Measurements from ENCODE around the gene MCCC1. TPM values are rescaled to one million over a fixed set of nuclear protein-coding genes. Genes with fewer than 3 reads are reported as not detected.

The MCCC1 gene
- total RNA-seq, 4 donors from 2014 or later = 11.5 to 24.5 (median 20.6) TPM

- no peaks in the 10 kb centered on the region for H3K36me3 ChIP-seq
- no peaks in the 10 kb centered on the region for H3K27me3 ChIP-seq
- intact Hi-C loops (cut with DNase I; ENCODE audit: low total_unique reads) = no loop called here
- TF ChIP-seq, protein P1, sequence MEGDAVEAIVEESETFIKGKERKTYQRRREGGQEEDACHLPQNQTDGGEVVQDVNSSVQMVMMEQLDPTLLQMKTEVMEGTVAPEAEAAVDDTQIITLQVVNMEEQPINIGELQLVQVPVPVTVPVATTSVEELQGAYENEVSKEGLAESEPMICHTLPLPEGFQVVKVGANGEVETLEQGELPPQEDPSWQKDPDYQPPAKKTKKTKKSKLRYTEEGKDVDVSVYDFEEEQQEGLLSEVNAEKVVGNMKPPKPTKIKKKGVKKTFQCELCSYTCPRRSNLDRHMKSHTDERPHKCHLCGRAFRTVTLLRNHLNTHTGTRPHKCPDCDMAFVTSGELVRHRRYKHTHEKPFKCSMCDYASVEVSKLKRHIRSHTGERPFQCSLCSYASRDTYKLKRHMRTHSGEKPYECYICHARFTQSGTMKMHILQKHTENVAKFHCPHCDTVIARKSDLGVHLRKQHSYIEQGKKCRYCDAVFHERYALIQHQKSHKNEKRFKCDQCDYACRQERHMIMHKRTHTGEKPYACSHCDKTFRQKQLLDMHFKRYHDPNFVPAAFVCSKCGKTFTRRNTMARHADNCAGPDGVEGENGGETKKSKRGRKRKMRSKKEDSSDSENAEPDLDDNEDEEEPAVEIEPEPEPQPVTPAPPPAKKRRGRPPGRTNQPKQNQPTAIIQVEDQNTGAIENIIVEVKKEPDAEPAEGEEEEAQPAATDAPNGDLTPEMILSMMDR (IDR thresholded peaks at IDR 0.05 in 4 of 5, conservative IDR thresholded peaks at IDR 0.05 in 1 of 5) = no peak
- TF ChIP-seq POLR2A (IDR thresholded peaks at IDR 0.05) = no peak
- no peaks in the 10 kb centered on the region for H3K9me3 ChIP-seq
- H3K4me1 ChIP-seq = no peaks in the 10 kb centered on the region
- H3K4me3 ChIP-seq = no peak overlapping the region
- in situ Hi-C loops (cut with MboI; ENCODE audit: low sequenced_read_pairs in 4 of 4) = loop anchor here in 1 of 4 donors (25.0 kb wide), 1 partner anchor 627 kb away; no protein-coding TSS in a partner anchor
- DNase-seq (no peak), ATAC-seq (no peak)
- H3K27ac ChIP-seq = no peak overlapping the region
Measured at GRCh38 chr3:183134844-183135243, 35.5 kb upstream of the MCCC1 start.

GRCh38 chr3:183132409-183132808 lies 33.1 kb upstream of the MCCC1 start:
- intact Hi-C loops (cut with DNase I; ENCODE audit: low total_unique reads) (no loop called here), in situ Hi-C loops (cut with MboI; ENCODE audit: low sequenced_read_pairs in 4 of 4) (loop anchor here in 1 of 4 donors (25.0 kb wide), 1 partner anchor 630 kb away; no protein-coding TSS in a partner anchor)
- no peak overlapping the region for H3K27ac ChIP-seq
- no peaks in the 10 kb centered on the region for H3K4me1 ChIP-seq
- H3K36me3 ChIP-seq = no peaks in the 10 kb centered on the region
- ATAC-seq = no peak
- no peaks in the 10 kb centered on the region for H3K27me3 ChIP-seq
- DNase-seq = no peak
- no peaks in the 10 kb centered on the region for H3K9me3 ChIP-seq
- TF ChIP-seq, protein P1 (IDR thresholded peaks at IDR 0.05 in 4 of 5, conservative IDR thresholded peaks at IDR 0.05 in 1 of 5) = no peak
- TF ChIP-seq POLR2A (IDR thresholded peaks at IDR 0.05) = no peak
- no peak overlapping the region for H3K4me3 ChIP-seq

DNA sequence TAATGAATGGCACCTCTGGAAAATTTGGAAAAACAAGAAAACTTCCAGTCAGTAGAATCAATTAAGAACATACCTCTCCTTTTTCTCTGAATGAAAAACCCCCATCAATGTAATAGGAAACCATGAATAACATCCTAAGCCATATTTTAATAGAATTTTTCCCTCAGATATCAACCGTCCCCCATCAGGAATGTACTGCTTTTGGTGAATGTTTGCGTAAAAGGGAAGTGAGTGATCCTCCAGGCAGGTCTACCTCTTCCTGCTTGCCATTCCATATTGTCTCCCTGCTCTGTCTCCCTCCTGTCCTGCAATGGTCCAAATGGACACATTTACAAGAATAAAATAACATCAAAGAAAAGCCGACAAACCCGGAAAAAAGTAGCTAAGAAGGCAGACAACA lies 32.4 kb upstream of the MCCC1 start:
- Histone ChIP-seq H3K9me3 (no peaks in the 10 kb centered on the region), H3K4me3 (no peak overlapping the region), H3K27ac (no peak overlapping the region), H3K27me3 (no peaks in the 10 kb centered on the region), H3K4me1 (no peaks in the 10 kb centered on the region), H3K36me3 (no peaks in the 10 kb centered on the region)
- DNase-seq (no peak), ATAC-seq (no peak)
- in situ Hi-C loops (cut with MboI; ENCODE audit: low sequenced_read_pairs in 4 of 4) = loop anchor here in 1 of 4 donors (25.0 kb wide), 1 partner anchor 631 kb away; no protein-coding TSS in a partner anchor
- no peak for TF ChIP-seq POLR2A (IDR thresholded peaks at IDR 0.05)
- TF ChIP-seq, protein P1 (IDR thresholded peaks at IDR 0.05 in 4 of 5, conservative IDR thresholded peaks at IDR 0.05 in 1 of 5) = no peak
- intact Hi-C loops (cut with DNase I; ENCODE audit: low total_unique reads) = no loop called here

GRCh38 chr3:183131186-183131725 lies 32.0 kb upstream of the MCCC1 start:
- in situ Hi-C loops (cut with MboI; ENCODE audit: low sequenced_read_pairs in 4 of 4) = loop anchor here in 1 of 4 donors (25.0 kb wide), 1 partner anchor 631 kb away; no protein-coding TSS in a partner anchor
- Histone ChIP-seq H3K4me3 (no peak overlapping the region), H3K4me1 (no peaks in the 10 kb centered on the region), H3K27me3 (no peaks in the 10 kb centered on the region), H3K36me3 (no peaks in the 10 kb centered on the region), H3K27ac (no peak overlapping the region), H3K9me3 (no peaks in the 10 kb centered on the region)
- intact Hi-C loops (cut with DNase I; ENCODE audit: low total_unique reads) = no loop called here
- no peak for TF ChIP-seq POLR2A (IDR thresholded peaks at IDR 0.05)
- TF ChIP-seq, protein P1 (IDR thresholded peaks at IDR 0.05 in 4 of 5, conservative IDR thresholded peaks at IDR 0.05 in 1 of 5) = no peak
- ATAC-seq = no peak
- no peak for DNase-seq

Measured in gastrocnemius medialis (tissue), 4 donors.